Measurements from ENCODE around the gene AAMP. TPM values are rescaled to one million over a fixed set of nuclear protein-coding genes. Genes with fewer than 3 reads are reported as not detected.

AAMP gene, protein sequence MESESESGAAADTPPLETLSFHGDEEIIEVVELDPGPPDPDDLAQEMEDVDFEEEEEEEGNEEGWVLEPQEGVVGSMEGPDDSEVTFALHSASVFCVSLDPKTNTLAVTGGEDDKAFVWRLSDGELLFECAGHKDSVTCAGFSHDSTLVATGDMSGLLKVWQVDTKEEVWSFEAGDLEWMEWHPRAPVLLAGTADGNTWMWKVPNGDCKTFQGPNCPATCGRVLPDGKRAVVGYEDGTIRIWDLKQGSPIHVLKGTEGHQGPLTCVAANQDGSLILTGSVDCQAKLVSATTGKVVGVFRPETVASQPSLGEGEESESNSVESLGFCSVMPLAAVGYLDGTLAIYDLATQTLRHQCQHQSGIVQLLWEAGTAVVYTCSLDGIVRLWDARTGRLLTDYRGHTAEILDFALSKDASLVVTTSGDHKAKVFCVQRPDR
- 66.7 and 67.0 TPM in 2 replicates for polyA plus RNA-seq (2013)

DNA sequence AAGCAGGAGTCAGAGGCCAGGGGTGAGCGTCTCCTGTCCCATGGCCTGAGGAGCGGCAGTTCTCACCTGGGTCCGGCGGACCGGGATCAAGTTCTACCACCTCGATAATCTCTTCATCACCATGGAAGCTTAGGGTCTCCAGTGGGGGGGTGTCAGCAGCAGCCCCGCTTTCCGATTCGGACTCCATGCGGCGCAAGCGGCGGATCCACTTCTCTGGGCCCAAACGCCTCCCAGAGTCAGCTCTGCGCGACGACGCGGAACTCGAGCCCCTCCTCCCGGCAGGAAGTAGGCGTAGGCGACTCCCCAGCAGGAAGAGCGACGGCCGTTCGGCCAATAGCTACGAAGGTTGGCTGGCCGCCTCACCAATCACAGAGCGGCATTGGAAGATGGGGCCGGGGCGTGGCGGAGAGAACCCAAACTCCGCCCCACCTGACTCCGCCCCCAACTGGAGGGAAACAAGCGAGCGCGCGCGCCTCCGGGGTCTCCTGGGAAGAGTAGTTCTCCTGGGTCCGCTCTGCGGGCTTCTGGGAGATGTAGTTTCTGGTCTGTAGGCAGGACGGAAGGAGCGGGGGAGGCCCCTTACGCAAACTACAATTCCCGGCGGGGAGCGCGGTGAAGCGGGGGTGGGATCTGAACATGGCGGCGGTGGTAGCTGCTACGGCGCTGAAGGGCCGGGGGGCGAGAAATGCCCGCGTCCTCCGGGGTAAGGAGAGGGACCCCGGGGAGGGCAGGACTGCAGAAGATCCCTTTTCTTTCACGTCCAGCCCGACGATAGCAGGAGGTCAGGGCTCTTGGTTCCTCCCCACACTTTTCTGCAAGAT, at the start of gene AAMP, which contains the start of gene PNKD:
AAMP (minus strand) TSS at position 238 of the 821 bp plus-strand sequence; CDS start at position 187, 51 bp downstream.
PNKD (plus strand) TSS at position 620 of the 821 bp plus-strand sequence; CDS start at position 637, 17 bp downstream.
- Histone ChIP-seq H3K23ac (ENCODE audit: low read length) (no peak within 1 kb of the TSS), H4K12ac (ENCODE audit: low read depth, low read length) (peak within 1 kb of the TSS; percentile 54), H3K79me2 (ENCODE audit: control insufficient read depth, insufficient read depth, low read length, poor library complexity) (peaks cover 9% of the 10 kb centered on the region), H3K4me2 (ENCODE audit: low read length) (peak within 1 kb of the TSS; percentile 92), H3K4me3 (ENCODE audit: low read depth, low read length) (peak within 1 kb of the TSS; percentile 90), H3K36me3 (ENCODE audit: control insufficient read depth in 1 of 2, insufficient read depth in 2 of 2, low read length in 2 of 2) (peaks cover 41 to 43% of the 10 kb centered on the region in 2 experiments), H3K79me1 (ENCODE audit: low read length) (peaks cover 6% of the 10 kb centered on the region), H2BK5ac (ENCODE audit: low read depth, low read length, poor library complexity) (peak within 1 kb of the TSS; percentile 63), H3K4ac (ENCODE audit: low read depth, low read length) (peak within 1 kb of the TSS; percentile 71), H3K9ac (ENCODE audit: low read length) (peak within 1 kb of the TSS; percentile 88), H3K14ac (ENCODE audit: low read length) (peak within 1 kb of the TSS; percentile 83), H3K18ac (ENCODE audit: low read length) (peak within 1 kb of the TSS; percentile 32), H2BK120ac (ENCODE audit: insufficient read depth, low read length, poor library complexity) (peak within 1 kb of the TSS; percentile 34), H3K27me3 (ENCODE audit: insufficient read depth, low read length) (no peaks in the 10 kb centered on the region), H4K8ac (ENCODE audit: low read depth, low read length) (peak within 1 kb of the TSS; percentile 86), H3K27ac (ENCODE audit: low read depth, low read length) (peak within 1 kb of the TSS; percentile 46), H2BK12ac (ENCODE audit: low read length) (no peak within 1 kb of the TSS), H4K91ac (ENCODE audit: low read depth, low read length) (peak within 1 kb of the TSS; percentile 81), H3K4me1 (ENCODE audit: control insufficient read depth in 1 of 2, insufficient read depth in 2 of 2, low read length in 2 of 2) (peaks cover 5 to 12% of the 10 kb centered on the region in 2 experiments), H2AFZ (ENCODE audit: insufficient read depth, low read length, poor library complexity) (peak within 1 kb of the TSS; percentile 69), H2AK5ac (ENCODE audit: low read length) (peak within 1 kb of the TSS; percentile 42), H3K9me3 (ENCODE audit: insufficient read depth, low read depth, low read length) (no peaks in the 10 kb centered on the region)
- WGBS (ENCODE audit: extremely low coverage, insufficient coverage, insufficient read length), result no CpG with 5 or more reads among the region's 64 CpGs
- peak; percentile 100 for DNase-seq

GRCh38 chr2:218318241-218318640, 48.3 kb upstream of the AAMP start:
- H3K27ac ChIP-seq (ENCODE audit: low read depth, low read length), result no peak overlapping the region
- H2BK5ac ChIP-seq (ENCODE audit: low read depth, low read length, poor library complexity), result no peak overlapping the region
- no peak overlapping the region for H3K4ac ChIP-seq (ENCODE audit: low read depth, low read length)
- no peaks in the 10 kb centered on the region for H3K9me3 ChIP-seq (ENCODE audit: insufficient read depth, low read depth, low read length)
- H2BK120ac ChIP-seq (ENCODE audit: insufficient read depth, low read length, poor library complexity), result no peak overlapping the region
- no peak overlapping the region for H2AK5ac ChIP-seq (ENCODE audit: low read length)
- H3K36me3 ChIP-seq (ENCODE audit: control insufficient read depth in 1 of 2, insufficient read depth in 2 of 2, low read length in 2 of 2), result no peaks in the 10 kb centered on the region
- no peak overlapping the region for H3K9ac ChIP-seq (ENCODE audit: low read length)
- H3K14ac ChIP-seq (ENCODE audit: low read length), result no peak overlapping the region
- WGBS (ENCODE audit: extremely low coverage, insufficient coverage, insufficient read length), result no CpG with 5 or more reads among the region's 7 CpGs
- H4K91ac ChIP-seq (ENCODE audit: low read depth, low read length), result no peak overlapping the region
- H3K27me3 ChIP-seq (ENCODE audit: insufficient read depth, low read length), result no peaks in the 10 kb centered on the region
- H2BK12ac ChIP-seq (ENCODE audit: low read length), result no peak overlapping the region
- no peak overlapping the region for H2AFZ ChIP-seq (ENCODE audit: insufficient read depth, low read length, poor library complexity)
- no peak for DNase-seq
- no peak overlapping the region for H3K4me2 ChIP-seq (ENCODE audit: low read length)
- peaks cover 3 to 9% of the 10 kb centered on the region in 2 experiments for H3K4me1 ChIP-seq (ENCODE audit: control insufficient read depth in 1 of 2, insufficient read depth in 2 of 2, low read length in 2 of 2)
- H4K12ac ChIP-seq (ENCODE audit: low read depth, low read length), result no peak overlapping the region
- no peak overlapping the region for H4K8ac ChIP-seq (ENCODE audit: low read depth, low read length)
- no peaks in the 10 kb centered on the region for H3K79me2 ChIP-seq (ENCODE audit: control insufficient read depth, insufficient read depth, low read length, poor library complexity)
- no peak overlapping the region for H3K23ac ChIP-seq (ENCODE audit: low read length)
- H3K18ac ChIP-seq (ENCODE audit: low read length), result no peak overlapping the region
- H3K4me3 ChIP-seq (ENCODE audit: low read depth, low read length), result no peak overlapping the region
- peaks cover 3% of the 10 kb centered on the region for H3K79me1 ChIP-seq (ENCODE audit: low read length)

DNA sequence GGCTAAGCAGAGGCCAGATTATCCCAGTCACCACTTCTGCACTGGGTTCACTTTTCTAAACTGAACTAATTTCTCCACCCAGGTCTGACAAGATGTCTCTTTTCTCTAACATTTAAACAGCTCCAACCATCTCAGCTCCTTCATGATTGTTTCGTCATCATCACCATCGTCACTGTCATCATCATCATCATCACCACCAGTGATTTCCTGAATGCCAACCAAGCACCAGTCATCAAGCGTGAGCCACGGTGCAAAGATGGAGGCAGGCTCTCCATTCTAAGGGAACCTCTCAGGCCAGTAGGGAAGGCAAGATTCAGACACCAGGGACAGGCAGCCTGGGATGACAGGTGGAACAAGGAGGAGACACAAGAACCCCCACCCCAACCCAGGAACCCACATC, 47.9 kb upstream of the AAMP start:
- no peak overlapping the region for H3K4me3 ChIP-seq (ENCODE audit: low read depth, low read length)
- no CpG with 5 or more reads among the region's 4 CpGs for WGBS (ENCODE audit: extremely low coverage, insufficient coverage, insufficient read length)

DNA sequence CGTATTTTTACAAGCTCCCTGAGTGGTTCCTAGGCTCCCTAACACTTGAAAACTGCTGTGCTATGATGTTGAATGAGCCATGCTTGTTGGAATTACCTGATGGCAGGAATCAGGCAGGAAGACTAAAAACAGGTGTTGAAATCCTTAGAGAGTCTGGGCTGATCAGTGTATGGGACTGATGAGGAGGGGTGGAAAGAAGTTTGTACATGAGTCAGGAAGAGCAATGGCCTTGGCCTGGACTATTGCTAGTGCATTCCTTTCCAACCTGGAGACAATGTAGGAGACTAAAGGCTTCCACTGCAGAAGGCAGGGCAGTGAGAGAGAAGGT, 47.3 kb upstream of the AAMP start:
- no CpG with 5 or more reads among the region's 1 CpG for WGBS (ENCODE audit: extremely low coverage, insufficient coverage, insufficient read length)
- peaks cover 3% of the 10 kb centered on the region for H3K79me1 ChIP-seq (ENCODE audit: low read length)
- no peaks in the 10 kb centered on the region for H3K79me2 ChIP-seq (ENCODE audit: control insufficient read depth, insufficient read depth, low read length, poor library complexity)

More for the DNA sequence above, 47.9 kb upstream of the AAMP start:
- Histone ChIP-seq H3K4me2 (ENCODE audit: low read length) (no peak overlapping the region), H3K23ac (ENCODE audit: low read length) (no peak overlapping the region), H2BK5ac (ENCODE audit: low read depth, low read length, poor library complexity) (no peak overlapping the region), H3K18ac (ENCODE audit: low read length) (no peak overlapping the region), H3K4ac (ENCODE audit: low read depth, low read length) (no peak overlapping the region), H4K8ac (ENCODE audit: low read depth, low read length) (no peak overlapping the region), H3K27me3 (ENCODE audit: insufficient read depth, low read length) (no peaks in the 10 kb centered on the region), H3K14ac (ENCODE audit: low read length) (no peak overlapping the region), H3K79me1 (ENCODE audit: low read length) (no peaks in the 10 kb centered on the region), H4K12ac (ENCODE audit: low read depth, low read length) (no peak overlapping the region), H3K79me2 (ENCODE audit: control insufficient read depth, insufficient read depth, low read length, poor library complexity) (no peaks in the 10 kb centered on the region), H3K4me1 (ENCODE audit: control insufficient read depth in 1 of 2, insufficient read depth in 2 of 2, low read length in 2 of 2) (peaks cover 3 to 9% of the 10 kb centered on the region in 2 experiments), H2AFZ (ENCODE audit: insufficient read depth, low read length, poor library complexity) (no peak overlapping the region), H3K27ac (ENCODE audit: low read depth, low read length) (no peak overlapping the region), H2AK5ac (ENCODE audit: low read length) (no peak overlapping the region), H3K9me3 (ENCODE audit: insufficient read depth, low read depth, low read length) (no peaks in the 10 kb centered on the region), H2BK12ac (ENCODE audit: low read length) (no peak overlapping the region), H2BK120ac (ENCODE audit: insufficient read depth, low read length, poor library complexity) (no peak overlapping the region), H3K36me3 (ENCODE audit: control insufficient read depth in 1 of 2, insufficient read depth in 2 of 2, low read length in 2 of 2) (no peaks in the 10 kb centered on the region), H3K9ac (ENCODE audit: low read length) (no peak overlapping the region), H4K91ac (ENCODE audit: low read depth, low read length) (no peak overlapping the region)
- DNase-seq, result no peak

More for the DNA sequence above, 47.3 kb upstream of the AAMP start:
- Histone ChIP-seq H2BK120ac (ENCODE audit: insufficient read depth, low read length, poor library complexity) (no peak overlapping the region), H3K9me3 (ENCODE audit: insufficient read depth, low read depth, low read length) (no peaks in the 10 kb centered on the region), H3K4me1 (ENCODE audit: control insufficient read depth in 1 of 2, insufficient read depth in 2 of 2, low read length in 2 of 2) (peaks cover 3 to 9% of the 10 kb centered on the region in 2 experiments), H3K27ac (ENCODE audit: low read depth, low read length) (no peak overlapping the region), H3K9ac (ENCODE audit: low read length) (no peak overlapping the region), H3K4me3 (ENCODE audit: low read depth, low read length) (no peak overlapping the region), H3K27me3 (ENCODE audit: insufficient read depth, low read length) (no peaks in the 10 kb centered on the region), H2AFZ (ENCODE audit: insufficient read depth, low read length, poor library complexity) (no peak overlapping the region), H2BK5ac (ENCODE audit: low read depth, low read length, poor library complexity) (no peak overlapping the region), H3K14ac (ENCODE audit: low read length) (no peak overlapping the region), H3K4me2 (ENCODE audit: low read length) (no peak overlapping the region), H3K23ac (ENCODE audit: low read length) (no peak overlapping the region), H2BK12ac (ENCODE audit: low read length) (no peak overlapping the region), H4K12ac (ENCODE audit: low read depth, low read length) (no peak overlapping the region), H3K4ac (ENCODE audit: low read depth, low read length) (no peak overlapping the region), H3K36me3 (ENCODE audit: control insufficient read depth in 1 of 2, insufficient read depth in 2 of 2, low read length in 2 of 2) (no peaks in the 10 kb centered on the region), H4K91ac (ENCODE audit: low read depth, low read length) (no peak overlapping the region), H4K8ac (ENCODE audit: low read depth, low read length) (no peak overlapping the region), H2AK5ac (ENCODE audit: low read length) (no peak overlapping the region), H3K18ac (ENCODE audit: low read length) (no peak overlapping the region)
- DNase-seq, result peak; percentile 72 to 83

All from trophoblast cell (in vitro differentiated cells and primary cell).